Ascending aorta (tissue), 2 donors: ENCODE data around the gene ANKRD6. TPM values are rescaled to one million over a fixed set of nuclear protein-coding genes. Genes with fewer than 3 reads are reported as not detected.
A peak's percentile ranks its signal among the peaks of the same experiment; 100 is the strongest.

Source experiments
- DNase-seq, 2 donors: peaks; one replicate each; pipeline ENCODE4 v3.0.0-alpha.2; 2019; ENCODE audit warnings: low spot score in 2 of 2
- H3K27ac ChIP-seq, 2 donors: fragments of 200-600 bp; sonication (generic); one replicate each; pipeline ENCODE4 v1.5.1; 2016 to 2017; ENCODE audit warnings: mild to moderate bottlenecking in 1 of 2
- H3K27me3 ChIP-seq: fragments of 200-600 bp; sonication (generic); one replicate; pipeline ENCODE4 v1.5.1; 2017
- H3K36me3 ChIP-seq, 2 donors: fragments of 200-600 bp; sonication (generic); one replicate each; pipeline ENCODE4 v1.5.1; 2016
- H3K4me1 ChIP-seq, 2 donors: fragments of 200-600 bp; sonication (generic); one replicate each; pipeline ENCODE4 v1.5.1; 2016 to 2017; ENCODE audit warnings: mild to moderate bottlenecking in 1 of 2
- H3K4me3 ChIP-seq, 2 donors: fragments of 200-600 bp; sonication (generic); one replicate each; pipeline ENCODE4 v1.5.1; 2016 to 2017; ENCODE audit warnings: mild to moderate bottlenecking in 1 of 2
- H3K9me3 ChIP-seq, 2 donors: fragments of 200-600 bp; sonication (generic); one replicate each; pipeline ENCODE4 v1.5.1; 2016
- CTCF ChIP-seq, 3 experiments: fragments of 200-600 bp in 2 of 3; fragments of 450-650 bp in 1 of 3; sonication (generic) in 2 of 3; IDR thresholded peaks; one replicate each; pipeline ENCODE4 v1.5.1; 2016 to 2019; ENCODE audit warnings: antibody characterized with exemption in 3 of 3, mild to moderate bottlenecking in 1 of 3, moderate library complexity in 1 of 3
- intact Hi-C: fragments of 100-400 bp; cut with DNase I; formaldehyde crosslinking; loops from one replicate; pipeline ENCODE4 v1.15.1; 2023
- total RNA-seq: library from RNA; depleted of rRNA; stranded (reverse); fragments of >200 nt; gene quantifications from one replicate; pipeline ENCODE4 v1.1.0, GENCODE V29; 2016

ANKRD6 gene
- total RNA-seq, 1 donor from 2014 or later, result 32.2 TPM

DNA sequence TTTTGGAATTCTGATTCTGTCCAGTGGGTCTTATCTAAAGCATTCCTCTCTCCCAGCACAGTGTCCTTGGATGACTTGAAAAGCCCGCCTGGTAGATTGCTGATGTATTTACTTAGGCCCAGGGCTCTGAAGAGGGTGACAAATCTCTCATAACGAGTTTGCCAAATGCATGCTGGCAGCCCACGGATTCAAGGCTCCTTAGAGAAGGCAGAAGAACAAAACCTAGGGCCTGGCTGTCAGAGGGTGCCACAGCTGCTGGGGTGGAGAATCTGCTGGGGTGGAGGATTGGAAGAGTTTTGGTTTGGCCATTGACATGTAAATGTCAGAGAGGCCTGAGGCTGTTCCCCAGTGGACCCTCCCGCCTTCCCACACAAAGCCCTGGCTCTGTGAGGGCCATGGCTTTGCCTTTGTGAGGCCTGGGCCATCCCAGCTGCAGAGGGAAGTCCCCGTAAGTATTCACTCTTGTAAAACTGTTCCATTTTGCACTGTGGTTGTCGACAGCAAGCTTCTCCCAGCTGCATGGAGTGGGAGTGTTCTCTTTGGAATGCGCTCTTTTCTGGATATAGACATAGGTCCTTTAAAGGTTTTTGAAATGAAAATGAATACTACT is 50.3 kb downstream of the ANKRD6 start:
- H3K9me3 ChIP-seq, result no peaks in the 10 kb centered on the region
- H3K27me3 ChIP-seq, result no peaks in the 10 kb centered on the region
- H3K27ac ChIP-seq, result peak overlapping the region; percentile 70 to 77
- H3K4me3 ChIP-seq, result peak overlapping the region in 1 of 2 donors; percentile 42
- intact Hi-C loops, result loop anchor here (1.0 to 2.0 kb wide), 3 partner anchors 50 to 116 kb away; partner anchors contain the start of gene ANKRD6
- DNase-seq, result peak in 1 of 2 donors; percentile 75
- peaks cover 20 to 52% of the 10 kb centered on the region in 2 donors for H3K4me1 ChIP-seq
- H3K36me3 ChIP-seq, result no peaks in the 10 kb centered on the region
- no peak for TF ChIP-seq CTCF (IDR thresholded peaks at IDR 0.05)

GRCh38 chr6:89485320-89485719 is 52.4 kb downstream of the ANKRD6 start:
- no peak for DNase-seq
- Histone ChIP-seq H3K9me3 (no peaks in the 10 kb centered on the region), H3K36me3 (no peaks in the 10 kb centered on the region), H3K27ac (peak overlapping the region; percentile 31 to 77), H3K27me3 (no peaks in the 10 kb centered on the region), H3K4me3 (no peak overlapping the region), H3K4me1 (peaks cover 20 to 48% of the 10 kb centered on the region in 2 donors)
- intact Hi-C loops, result no loop called here
- no peak for TF ChIP-seq CTCF (IDR thresholded peaks at IDR 0.05)

DNA sequence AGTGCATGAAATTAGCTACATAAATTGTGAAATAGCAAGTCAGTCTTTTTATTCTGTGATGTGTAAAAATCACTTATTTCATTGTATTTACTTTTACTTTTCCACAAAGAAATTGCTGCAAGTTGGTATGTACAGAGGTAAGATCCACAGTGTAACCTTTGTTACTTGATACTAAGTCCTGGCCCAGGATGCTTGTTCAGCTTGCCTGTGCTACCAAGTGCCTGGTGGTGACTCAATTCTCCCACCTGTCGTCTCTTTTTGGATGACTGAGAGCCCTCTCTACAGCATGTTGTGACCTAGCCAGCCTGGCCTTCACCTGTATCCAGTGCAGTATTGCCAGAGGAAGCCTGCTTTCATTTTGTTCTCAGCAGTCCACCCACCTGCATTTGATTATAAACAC is 54.9 kb downstream of the ANKRD6 start:
- H3K4me1 ChIP-seq, result peaks cover 9 to 33% of the 10 kb centered on the region in 2 donors
- no peak for DNase-seq

GRCh38 chr6:89488438-89488837 is 55.5 kb downstream of the ANKRD6 start:
- DNase-seq, result no peak
- TF ChIP-seq CTCF (IDR thresholded peaks at IDR 0.05), result no peak
- intact Hi-C loops, result no loop called here
- Histone ChIP-seq H3K4me3 (no peak overlapping the region), H3K4me1 (peaks cover 8 to 27% of the 10 kb centered on the region in 2 donors), H3K9me3 (no peaks in the 10 kb centered on the region), H3K36me3 (no peaks in the 10 kb centered on the region), H3K27ac (no peak overlapping the region), H3K27me3 (no peaks in the 10 kb centered on the region)

More for the DNA sequence above, 54.9 kb downstream of the ANKRD6 start:
- no peaks in the 10 kb centered on the region for H3K9me3 ChIP-seq
- no peaks in the 10 kb centered on the region for H3K36me3 ChIP-seq
- intact Hi-C loops, result no loop called here
- no peak overlapping the region for H3K4me3 ChIP-seq
- H3K27me3 ChIP-seq, result no peaks in the 10 kb centered on the region
- TF ChIP-seq CTCF (IDR thresholded peaks at IDR 0.05), result no peak
- H3K27ac ChIP-seq, result no peak overlapping the region

- Histone ChIP-seq H3K36me3 (no peaks in the 10 kb centered on the region), H3K27ac (no peak overlapping the region), H3K9me3 (no peaks in the 10 kb centered on the region), H3K4me1 (peaks cover 3 to 21% of the 10 kb centered on the region in 2 donors), H3K4me3 (no peak overlapping the region), H3K27me3 (no peaks in the 10 kb centered on the region)
- intact Hi-C loops, result no loop called here
- TF ChIP-seq CTCF (IDR thresholded peaks at IDR 0.05), result no peak
- no peak for DNase-seq
Measured at GRCh38 chr6:89489078-89489477, 56.1 kb downstream of the ANKRD6 start.
